ENCODE measurements around the gene PSMD11.
A peak's percentile ranks its signal among the peaks of the same experiment; 100 is the strongest.

DNA sequence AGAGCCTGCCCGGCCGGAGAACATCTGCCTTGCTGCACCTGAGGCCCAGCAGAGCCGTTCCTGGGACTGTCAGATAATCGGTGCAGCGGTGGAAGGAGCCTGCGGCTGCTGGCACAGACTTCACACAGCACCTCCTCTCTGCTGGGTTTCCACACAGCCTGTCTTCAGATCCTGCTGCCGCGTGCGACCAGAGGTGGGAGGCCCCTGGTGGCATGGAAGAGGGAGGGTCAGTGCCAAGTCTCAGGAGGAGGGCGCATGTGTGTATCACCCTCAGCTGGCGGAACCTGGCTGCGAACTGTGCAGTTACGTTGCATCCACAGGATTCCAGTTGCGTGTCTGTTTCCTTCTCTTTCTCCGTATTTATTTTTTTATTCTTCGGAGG lies 45.8 kb downstream of the PSMD11 start:
- TF ChIP-seq, protein P1, sequence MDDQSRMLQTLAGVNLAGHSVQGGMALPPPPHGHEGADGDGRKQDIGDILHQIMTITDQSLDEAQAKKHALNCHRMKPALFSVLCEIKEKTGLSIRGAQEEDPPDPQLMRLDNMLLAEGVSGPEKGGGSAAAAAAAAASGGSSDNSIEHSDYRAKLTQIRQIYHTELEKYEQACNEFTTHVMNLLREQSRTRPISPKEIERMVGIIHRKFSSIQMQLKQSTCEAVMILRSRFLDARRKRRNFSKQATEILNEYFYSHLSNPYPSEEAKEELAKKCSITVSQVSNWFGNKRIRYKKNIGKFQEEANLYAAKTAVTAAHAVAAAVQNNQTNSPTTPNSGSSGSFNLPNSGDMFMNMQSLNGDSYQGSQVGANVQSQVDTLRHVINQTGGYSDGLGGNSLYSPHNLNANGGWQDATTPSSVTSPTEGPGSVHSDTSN (CRISPR knock-in tag; IDR thresholded peaks at IDR 0.05), result no peak
- TF ChIP-seq, protein P2, sequence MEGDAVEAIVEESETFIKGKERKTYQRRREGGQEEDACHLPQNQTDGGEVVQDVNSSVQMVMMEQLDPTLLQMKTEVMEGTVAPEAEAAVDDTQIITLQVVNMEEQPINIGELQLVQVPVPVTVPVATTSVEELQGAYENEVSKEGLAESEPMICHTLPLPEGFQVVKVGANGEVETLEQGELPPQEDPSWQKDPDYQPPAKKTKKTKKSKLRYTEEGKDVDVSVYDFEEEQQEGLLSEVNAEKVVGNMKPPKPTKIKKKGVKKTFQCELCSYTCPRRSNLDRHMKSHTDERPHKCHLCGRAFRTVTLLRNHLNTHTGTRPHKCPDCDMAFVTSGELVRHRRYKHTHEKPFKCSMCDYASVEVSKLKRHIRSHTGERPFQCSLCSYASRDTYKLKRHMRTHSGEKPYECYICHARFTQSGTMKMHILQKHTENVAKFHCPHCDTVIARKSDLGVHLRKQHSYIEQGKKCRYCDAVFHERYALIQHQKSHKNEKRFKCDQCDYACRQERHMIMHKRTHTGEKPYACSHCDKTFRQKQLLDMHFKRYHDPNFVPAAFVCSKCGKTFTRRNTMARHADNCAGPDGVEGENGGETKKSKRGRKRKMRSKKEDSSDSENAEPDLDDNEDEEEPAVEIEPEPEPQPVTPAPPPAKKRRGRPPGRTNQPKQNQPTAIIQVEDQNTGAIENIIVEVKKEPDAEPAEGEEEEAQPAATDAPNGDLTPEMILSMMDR (tag by site-specific recombination; IDR thresholded peaks at IDR 0.05), result peak; percentile 85
- TF ChIP-seq ZNF558 (tag by site-specific recombination; IDR thresholded peaks at IDR 0.05) (no peak), KLF9 (tag by site-specific recombination; IDR thresholded peaks at IDR 0.05; ENCODE audit: low read depth) (no peak), ZBTB17 (tag by site-specific recombination; IDR thresholded peaks at IDR 0.05) (no peak), ZNF670 (tag by site-specific recombination; IDR thresholded peaks at IDR 0.05; ENCODE audit: low read depth) (no peak), ZBTB8A (tag by site-specific recombination; IDR thresholded peaks at IDR 0.05) (no peak), KLF7 (tag by site-specific recombination; IDR thresholded peaks at IDR 0.05; ENCODE audit: borderline replicate concordance) (no peak), ZBTB7A (tag by site-specific recombination; IDR thresholded peaks at IDR 0.05; ENCODE audit: low read depth) (no peak), ZNF140 (tag by site-specific recombination; IDR thresholded peaks at IDR 0.05) (no peak)
- TF ChIP-seq, protein P3, sequence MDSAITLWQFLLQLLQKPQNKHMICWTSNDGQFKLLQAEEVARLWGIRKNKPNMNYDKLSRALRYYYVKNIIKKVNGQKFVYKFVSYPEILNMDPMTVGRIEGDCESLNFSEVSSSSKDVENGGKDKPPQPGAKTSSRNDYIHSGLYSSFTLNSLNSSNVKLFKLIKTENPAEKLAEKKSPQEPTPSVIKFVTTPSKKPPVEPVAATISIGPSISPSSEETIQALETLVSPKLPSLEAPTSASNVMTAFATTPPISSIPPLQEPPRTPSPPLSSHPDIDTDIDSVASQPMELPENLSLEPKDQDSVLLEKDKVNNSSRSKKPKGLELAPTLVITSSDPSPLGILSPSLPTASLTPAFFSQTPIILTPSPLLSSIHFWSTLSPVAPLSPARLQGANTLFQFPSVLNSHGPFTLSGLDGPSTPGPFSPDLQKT (IDR thresholded peaks at IDR 0.05; ENCODE audit: borderline replicate concordance, low read depth, low read length), result no peak
